OCI-LY1 (cell line): ENCODE data around the gene GOLGA1.

Experiments used
- H2AFZ ChIP-seq: fragments of 200-600 bp; sonication (generic), shearing (Covaris generic); 2 replicates; pipeline ENCODE4 v1.6.0; 2014; ENCODE audit warnings: antibody characterized with exemption, mild to moderate bottlenecking, low read length
- H3F3A ChIP-seq: fragments of 200-600 bp; sonication (generic), shearing (Covaris generic); 2 replicates; pipeline ENCODE4 v1.6.0; 2014; ENCODE audit warnings: mild to moderate bottlenecking, antibody characterized with exemption, low read length, moderate library complexity; ENCODE audit not compliant: insufficient read depth
- H3K27ac ChIP-seq: fragments of 200-600 bp; sonication (generic); 2 replicates; pipeline ENCODE4 v1.5.1; 2014; ENCODE audit warnings: low read length, mixed run types, mild to moderate bottlenecking, low read depth; ENCODE audit not compliant: poor library complexity, severe bottlenecking
- H3K27me3 ChIP-seq: fragments of 200-600 bp; sonication (generic); 2 replicates; pipeline ENCODE4 v1.6.0; 2014; ENCODE audit warnings: antibody characterized with exemption, mild to moderate bottlenecking, low read length, moderate library complexity; ENCODE audit not compliant: insufficient read depth
- H3K36me3 ChIP-seq: fragments of 200-600 bp; sonication (generic); 2 replicates; pipeline ENCODE4 v1.6.1; 2014; ENCODE audit warnings: mild to moderate bottlenecking, antibody characterized with exemption, low read length, moderate library complexity, mixed read lengths; ENCODE audit not compliant: insufficient read depth
- H3K4me1 ChIP-seq: fragments of 200-600 bp; sonication (generic); 2 replicates; pipeline ENCODE4 v1.5.1; 2014; ENCODE audit warnings: mild to moderate bottlenecking, low read length, moderate library complexity; ENCODE audit not compliant: insufficient read depth, severe bottlenecking
- H3K4me2 ChIP-seq: fragments of 200-600 bp; sonication (generic), shearing (Covaris generic); 2 replicates; pipeline ENCODE4 v1.6.1; 2014; ENCODE audit warnings: low read length
- H3K4me3 ChIP-seq: fragments of 200-600 bp; sonication (generic); 2 replicates; pipeline ENCODE4 v1.5.1; 2014; ENCODE audit warnings: low read length, low read depth, mild to moderate bottlenecking, mixed read lengths; ENCODE audit not compliant: poor library complexity, severe bottlenecking
- H3K79me2 ChIP-seq: fragments of 200-600 bp; shearing (Covaris generic); 2 replicates; pipeline ENCODE4 v1.6.1; 2016; ENCODE audit warnings: mixed run types, low read length, mixed read lengths; ENCODE audit not compliant: insufficient read depth
- H3K9ac ChIP-seq: fragments of 200-600 bp; sonication (generic), shearing (Covaris generic); 2 replicates; pipeline ENCODE4 v1.6.1; 2014; ENCODE audit warnings: mild to moderate bottlenecking, low read length, mixed read lengths
- H3K9me2 ChIP-seq: fragments of 200-600 bp; sonication (generic), shearing (Covaris generic); 2 replicates; pipeline ENCODE4 v1.6.1; 2014; ENCODE audit warnings: low read depth, mild to moderate bottlenecking, low read length, mixed read lengths
- H3K9me3 ChIP-seq: fragments of 200-600 bp; shearing (Covaris generic); 2 replicates; pipeline ENCODE4 v1.6.1; 2014; ENCODE audit warnings: low read length, mixed read lengths
- H4K20me1 ChIP-seq: fragments of 200-600 bp; sonication (generic), shearing (Covaris generic); 2 replicates; pipeline ENCODE4 v1.6.0; 2016; ENCODE audit warnings: mild to moderate bottlenecking, low read length; ENCODE audit not compliant: insufficient read depth
- EZH2 ChIP-seq: fragments of 200-600 bp; sonication (generic), shearing (Covaris generic); IDR thresholded peaks from 2 replicates; pipeline ENCODE4 v1.8.0; 2017; ENCODE audit warnings: borderline replicate concordance, mixed run types, mild to moderate bottlenecking, antibody characterized with exemption, low read length, moderate library complexity, mixed read lengths
- TF ChIP-seq, protein P1 (sequence below): fragments of 200-600 bp; sonication (generic), shearing (Covaris generic); IDR thresholded peaks from 2 replicates; pipeline ENCODE4 v1.5.1; 2017; ENCODE audit warnings: mild to moderate bottlenecking, antibody characterized with exemption, low read length, moderate library complexity, mixed read lengths

Gene GOLGA1

DNA sequence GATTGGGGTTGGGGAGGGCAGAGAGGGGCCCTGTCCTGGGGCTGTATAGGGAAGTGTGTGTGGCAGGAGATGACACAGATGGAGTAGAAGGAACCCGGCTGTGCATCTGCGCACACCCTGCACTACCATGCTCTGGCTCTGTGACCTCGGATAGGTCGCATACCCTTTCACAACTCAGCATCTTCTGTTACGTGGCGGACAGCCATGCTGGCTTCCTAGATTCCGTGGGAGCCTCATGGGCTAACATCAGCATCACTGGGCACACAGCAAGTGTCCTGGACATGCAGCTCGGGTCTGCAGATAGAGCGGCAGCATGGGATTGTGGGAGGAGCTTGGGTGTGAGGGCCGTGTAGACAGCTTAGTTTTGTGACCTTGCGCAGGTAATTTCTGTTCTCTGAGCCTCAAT is 69.7 kb downstream of the GOLGA1 start:
- no peaks in the 10 kb centered on the region for H3K9me2 ChIP-seq
- no peaks in the 10 kb centered on the region for H3F3A ChIP-seq
- H3K36me3 ChIP-seq, result peaks cover 39% of the 10 kb centered on the region

DNA sequence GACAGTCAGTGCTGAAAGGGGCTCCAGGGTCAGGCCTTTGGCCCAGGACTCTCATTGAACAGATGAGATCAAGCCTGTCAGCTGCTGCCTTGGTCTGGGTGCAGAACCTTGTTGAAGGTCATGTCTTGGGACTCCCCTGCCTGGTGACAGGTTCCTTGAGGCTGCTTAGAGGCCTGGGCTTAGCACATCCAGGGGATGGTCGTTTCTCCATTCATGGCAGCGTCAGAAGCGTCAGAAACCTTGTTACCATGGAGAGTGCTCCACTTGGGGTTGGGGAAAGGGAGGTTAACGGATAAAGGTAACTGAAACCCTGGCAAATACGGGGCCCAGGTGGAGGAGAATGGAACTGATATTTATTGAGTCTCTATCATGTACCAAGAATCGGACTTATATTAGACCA is 70.2 kb downstream of the GOLGA1 start:
- H3K9ac ChIP-seq, result peak overlapping the region; percentile 99
- H4K20me1 ChIP-seq, result no peaks in the 10 kb centered on the region
- no peaks in the 10 kb centered on the region for H3K9me3 ChIP-seq
- H3K4me2 ChIP-seq, result peak overlapping the region; percentile 87
- no peaks in the 10 kb centered on the region for H3K9me2 ChIP-seq
- H3K4me1 ChIP-seq, result peaks cover 45% of the 10 kb centered on the region
- H3F3A ChIP-seq, result no peaks in the 10 kb centered on the region
- peaks cover 39% of the 10 kb centered on the region for H3K79me2 ChIP-seq
- TF ChIP-seq, protein P1, sequence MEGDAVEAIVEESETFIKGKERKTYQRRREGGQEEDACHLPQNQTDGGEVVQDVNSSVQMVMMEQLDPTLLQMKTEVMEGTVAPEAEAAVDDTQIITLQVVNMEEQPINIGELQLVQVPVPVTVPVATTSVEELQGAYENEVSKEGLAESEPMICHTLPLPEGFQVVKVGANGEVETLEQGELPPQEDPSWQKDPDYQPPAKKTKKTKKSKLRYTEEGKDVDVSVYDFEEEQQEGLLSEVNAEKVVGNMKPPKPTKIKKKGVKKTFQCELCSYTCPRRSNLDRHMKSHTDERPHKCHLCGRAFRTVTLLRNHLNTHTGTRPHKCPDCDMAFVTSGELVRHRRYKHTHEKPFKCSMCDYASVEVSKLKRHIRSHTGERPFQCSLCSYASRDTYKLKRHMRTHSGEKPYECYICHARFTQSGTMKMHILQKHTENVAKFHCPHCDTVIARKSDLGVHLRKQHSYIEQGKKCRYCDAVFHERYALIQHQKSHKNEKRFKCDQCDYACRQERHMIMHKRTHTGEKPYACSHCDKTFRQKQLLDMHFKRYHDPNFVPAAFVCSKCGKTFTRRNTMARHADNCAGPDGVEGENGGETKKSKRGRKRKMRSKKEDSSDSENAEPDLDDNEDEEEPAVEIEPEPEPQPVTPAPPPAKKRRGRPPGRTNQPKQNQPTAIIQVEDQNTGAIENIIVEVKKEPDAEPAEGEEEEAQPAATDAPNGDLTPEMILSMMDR, result no peak
- TF ChIP-seq EZH2, result no peak
- H2AFZ ChIP-seq, result no peak overlapping the region
- peak overlapping the region; percentile 88 for H3K4me3 ChIP-seq
- no peaks in the 10 kb centered on the region for H3K27me3 ChIP-seq
- H3K27ac ChIP-seq, result peak overlapping the region; percentile 83
- peaks cover 35% of the 10 kb centered on the region for H3K36me3 ChIP-seq

More for the DNA sequence above, 69.7 kb downstream of the GOLGA1 start:
- TF ChIP-seq EZH2, result no peak
- TF ChIP-seq, protein P1, result no peak
- H3K4me3 ChIP-seq, result peak overlapping the region; percentile 88
- H3K4me1 ChIP-seq, result peaks cover 45% of the 10 kb centered on the region
- H3K27me3 ChIP-seq, result no peaks in the 10 kb centered on the region
- H3K27ac ChIP-seq, result peak overlapping the region; percentile 83
- no peaks in the 10 kb centered on the region for H3K9me3 ChIP-seq
- peak overlapping the region; percentile 99 for H3K9ac ChIP-seq
- H3K4me2 ChIP-seq, result peak overlapping the region; percentile 87
- no peak overlapping the region for H2AFZ ChIP-seq
- no peaks in the 10 kb centered on the region for H4K20me1 ChIP-seq
- peaks cover 39% of the 10 kb centered on the region for H3K79me2 ChIP-seq

DNA sequence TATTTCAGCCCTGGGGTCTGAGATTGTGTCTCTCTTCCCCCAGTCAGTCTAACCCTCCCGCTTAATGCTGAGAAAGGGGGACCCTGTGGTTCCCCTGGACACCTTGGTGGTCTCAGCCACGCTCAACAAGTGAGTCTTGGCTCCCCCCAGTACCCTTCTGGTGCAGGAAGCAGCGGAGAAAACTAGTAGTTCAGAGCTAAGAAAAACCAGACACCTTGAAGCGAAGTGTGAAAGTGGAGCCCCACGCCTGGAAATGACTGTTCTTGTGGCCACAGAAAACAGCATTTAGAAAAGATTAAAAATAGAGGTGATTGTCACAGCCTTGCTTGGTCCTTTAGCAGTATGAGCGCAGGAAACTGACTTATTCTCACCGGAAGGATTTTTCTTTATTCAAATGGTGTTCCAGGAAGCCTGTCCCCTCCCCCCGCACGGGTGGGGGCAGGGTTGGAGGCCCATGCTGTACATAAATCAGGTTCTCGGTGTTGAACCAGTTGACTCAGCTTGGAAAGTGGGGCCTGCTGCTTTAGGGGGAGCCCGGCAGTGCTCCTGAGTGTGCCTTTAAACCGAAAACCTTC is 70.8 kb downstream of the GOLGA1 start:
- Histone ChIP-seq H3K4me1 (peaks cover 45% of the 10 kb centered on the region), H3K27ac (peak overlapping the region; percentile 83), H3K4me2 (peak overlapping the region; percentile 87), H3K9ac (peak overlapping the region; percentile 99), H3F3A (no peaks in the 10 kb centered on the region), H3K27me3 (no peaks in the 10 kb centered on the region), H3K4me3 (peak overlapping the region; percentile 88), H3K9me2 (no peaks in the 10 kb centered on the region), H3K9me3 (no peaks in the 10 kb centered on the region), H2AFZ (no peak overlapping the region), H3K36me3 (peaks cover 28% of the 10 kb centered on the region), H3K79me2 (peaks cover 39% of the 10 kb centered on the region), H4K20me1 (no peaks in the 10 kb centered on the region)
- no peak for TF ChIP-seq EZH2
- TF ChIP-seq, protein P1, result no peak
